MM.1S (cell line): Measurements from ENCODE around the gene CFAP206.

Experiments
- EZH2 ChIP-seq: fragments of 300-600 bp; sonication (generic); optimal IDR thresholded peaks from 2 replicates; pipeline ENCODE3; 2017; ENCODE audit warnings: low read depth, mild to moderate bottlenecking, antibody characterized with exemption, low read length, mixed read lengths
- EZH2phosphoT487 ChIP-seq: fragments of 300-600 bp; sonication (generic); IDR thresholded peaks from 2 replicates; pipeline ENCODE4 v1.6.1; 2018; ENCODE audit warnings: antibody characterized with exemption, low read length
- TF ChIP-seq, protein P1 (sequence below): fragments of 300-600 bp; sonication (generic); IDR thresholded peaks from 2 replicates; pipeline ENCODE4 v1.5.1; 2016; ENCODE audit warnings: antibody characterized with exemption, low read length, mixed read lengths

DNA sequence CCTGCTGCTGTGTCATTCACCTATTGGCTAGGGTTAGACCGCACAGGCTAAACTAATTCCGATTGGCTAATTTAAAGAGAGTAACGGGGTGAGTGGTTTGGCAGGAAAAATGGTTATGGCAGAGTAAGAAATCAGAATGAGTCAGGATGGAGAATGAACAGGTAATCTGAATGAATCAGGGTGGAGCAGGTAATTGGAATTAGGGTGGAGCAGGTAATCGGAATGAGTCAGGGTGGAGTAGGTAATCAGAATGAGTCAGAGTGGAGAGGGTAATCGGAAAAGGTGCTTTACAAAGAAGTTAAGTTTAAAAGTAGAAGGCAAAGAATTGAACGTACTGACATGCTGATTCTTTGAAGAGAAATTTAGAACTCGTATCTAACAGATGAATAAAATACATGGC is 76.7 kb downstream of the CFAP206 start:
- TF ChIP-seq, protein P1, sequence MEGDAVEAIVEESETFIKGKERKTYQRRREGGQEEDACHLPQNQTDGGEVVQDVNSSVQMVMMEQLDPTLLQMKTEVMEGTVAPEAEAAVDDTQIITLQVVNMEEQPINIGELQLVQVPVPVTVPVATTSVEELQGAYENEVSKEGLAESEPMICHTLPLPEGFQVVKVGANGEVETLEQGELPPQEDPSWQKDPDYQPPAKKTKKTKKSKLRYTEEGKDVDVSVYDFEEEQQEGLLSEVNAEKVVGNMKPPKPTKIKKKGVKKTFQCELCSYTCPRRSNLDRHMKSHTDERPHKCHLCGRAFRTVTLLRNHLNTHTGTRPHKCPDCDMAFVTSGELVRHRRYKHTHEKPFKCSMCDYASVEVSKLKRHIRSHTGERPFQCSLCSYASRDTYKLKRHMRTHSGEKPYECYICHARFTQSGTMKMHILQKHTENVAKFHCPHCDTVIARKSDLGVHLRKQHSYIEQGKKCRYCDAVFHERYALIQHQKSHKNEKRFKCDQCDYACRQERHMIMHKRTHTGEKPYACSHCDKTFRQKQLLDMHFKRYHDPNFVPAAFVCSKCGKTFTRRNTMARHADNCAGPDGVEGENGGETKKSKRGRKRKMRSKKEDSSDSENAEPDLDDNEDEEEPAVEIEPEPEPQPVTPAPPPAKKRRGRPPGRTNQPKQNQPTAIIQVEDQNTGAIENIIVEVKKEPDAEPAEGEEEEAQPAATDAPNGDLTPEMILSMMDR, result no peak
- TF ChIP-seq EZH2, result no peak
- no peak for TF ChIP-seq EZH2phosphoT487
